Measurements from ENCODE around the gene PLPP7. TPM values are rescaled to one million over a fixed set of nuclear protein-coding genes. Genes with fewer than 3 reads are reported as not detected.

The PLPP7 gene
- total RNA-seq, 4 donors from 2014 or later, result 14.4 to 24.6 (median 21.5) TPM

DNA sequence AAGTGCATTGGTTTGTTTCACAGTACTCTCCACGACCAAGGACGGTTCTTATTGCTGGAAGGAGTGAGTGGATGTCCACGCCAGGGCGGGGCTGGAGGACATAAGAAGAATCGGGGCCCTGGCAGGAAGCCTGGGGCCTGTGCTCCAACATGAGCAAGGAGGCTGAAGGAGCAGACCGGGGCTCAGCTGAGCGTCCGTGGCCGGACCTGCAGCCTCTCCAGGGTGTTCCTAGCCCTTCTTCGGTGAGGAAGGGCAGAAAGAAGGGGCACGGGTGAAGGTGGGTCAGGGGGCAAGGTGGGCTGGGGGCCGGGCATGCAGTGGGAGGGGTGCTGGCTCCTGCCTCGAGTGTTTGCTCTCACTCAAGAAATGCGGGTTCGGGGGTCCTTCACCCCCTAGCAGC lies 31.3 kb upstream of the PLPP7 start:
- peak overlapping the region in 2 of 4 donors; percentile 24 to 75 for H3K27ac ChIP-seq
- TF ChIP-seq EP300 (IDR thresholded peaks at IDR 0.05) (no peak), CTCF (IDR thresholded peaks at IDR 0.05) (no peak), POLR2A (IDR thresholded peaks at IDR 0.05) (no peak)
- no peaks in the 10 kb centered on the region for H3K9me3 ChIP-seq
- H3K4me1 ChIP-seq, result peaks cover 0 to 35% (median 9%) of the 10 kb centered on the region in 4 donors
- no peak overlapping the region for H3K4me3 ChIP-seq
- WGBS, 2 donors, result 66 to 72% methylated on average over 15 of the region's 15 CpGs
- peaks cover 0 to 23% (median 0%) of the 10 kb centered on the region in 3 donors for H3K36me3 ChIP-seq
- DNase-seq (ENCODE audit: low spot score in 2 of 2), result no peak
- no peaks in the 10 kb centered on the region for H3K27me3 ChIP-seq

DNA sequence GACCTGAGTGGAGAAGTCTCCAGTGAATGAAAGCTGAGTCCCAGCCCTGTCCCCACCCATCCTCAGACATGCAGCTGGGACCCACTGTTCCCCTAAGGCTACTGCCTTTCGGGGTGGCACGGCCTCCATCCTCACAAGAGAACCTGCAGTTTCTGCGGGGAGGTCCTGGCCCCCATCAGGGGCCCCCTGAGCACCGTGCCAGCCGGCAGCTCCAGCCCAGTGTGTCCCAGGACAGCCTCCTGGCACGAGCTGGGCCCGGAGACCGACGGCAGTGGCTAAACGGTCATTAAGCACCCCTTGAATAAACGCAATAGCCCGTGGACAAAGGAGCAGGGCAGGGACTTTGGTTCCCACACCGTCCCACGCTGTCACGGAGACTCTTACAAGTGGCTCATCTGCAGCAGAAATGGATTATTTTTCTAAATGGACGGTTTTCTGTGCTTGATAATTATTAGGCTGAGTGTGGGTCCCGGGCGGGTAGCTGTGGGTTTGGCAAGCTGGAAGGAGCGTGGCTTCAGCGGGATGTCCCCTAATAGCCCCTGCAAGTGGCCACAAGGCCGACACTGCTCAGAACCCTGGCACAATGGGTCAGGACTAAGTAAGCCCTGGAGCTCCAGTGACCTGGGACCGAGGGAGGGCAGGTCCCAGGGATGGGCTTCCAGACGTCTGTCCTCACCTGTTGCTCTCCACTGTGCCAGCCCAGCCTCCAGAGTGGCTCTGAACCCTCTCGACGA lies 30.7 kb upstream of the PLPP7 start:
- no peak for TF ChIP-seq CTCF (IDR thresholded peaks at IDR 0.05)
- TF ChIP-seq EP300 (IDR thresholded peaks at IDR 0.05), result no peak
- TF ChIP-seq POLR2A (IDR thresholded peaks at IDR 0.05), result no peak
- DNase-seq (ENCODE audit: low spot score in 2 of 2), result no peak
- peaks cover 0 to 35% (median 9%) of the 10 kb centered on the region in 4 donors for H3K4me1 ChIP-seq
- no peak overlapping the region for H3K4me3 ChIP-seq
- H3K27ac ChIP-seq, result peak overlapping the region in 1 of 4 donors; percentile 75
- 76 to 81% methylated on average over 24 to 25 of the region's 25 CpGs for WGBS, 2 donors
- H3K36me3 ChIP-seq, result peaks cover 0 to 23% (median 0%) of the 10 kb centered on the region in 3 donors
- H3K9me3 ChIP-seq, result no peaks in the 10 kb centered on the region
- no peaks in the 10 kb centered on the region for H3K27me3 ChIP-seq

DNA sequence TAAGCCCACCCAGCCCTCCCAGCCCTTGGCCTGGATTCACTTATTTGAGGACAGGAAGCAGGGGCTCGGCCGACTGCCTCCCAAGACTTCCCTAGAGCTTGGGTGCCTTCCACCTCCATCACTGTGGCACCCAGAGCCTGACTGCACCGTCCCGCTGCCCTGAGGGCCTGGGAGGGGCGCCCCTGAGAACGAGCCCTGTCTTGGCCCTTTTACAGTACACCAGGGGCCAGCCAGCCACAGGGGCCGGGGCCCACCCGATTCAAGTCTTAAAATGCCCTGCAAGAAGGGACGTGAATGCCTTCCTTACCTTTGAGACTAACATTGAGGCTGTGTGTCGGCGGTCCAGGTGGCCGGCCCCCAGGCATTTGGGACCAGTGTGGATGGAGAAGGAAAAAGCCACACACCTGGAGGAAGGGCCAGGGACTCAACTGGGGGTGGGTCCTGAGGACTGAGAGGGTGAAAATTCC lies 30.1 kb upstream of the PLPP7 start:
- no peak for TF ChIP-seq EP300 (IDR thresholded peaks at IDR 0.05)
- TF ChIP-seq CTCF (IDR thresholded peaks at IDR 0.05), result no peak
- no peak for TF ChIP-seq POLR2A (IDR thresholded peaks at IDR 0.05)
- WGBS, 2 donors, result 88 to 90% methylated on average over 8 to 12 of the region's 12 CpGs
- H3K4me1 ChIP-seq, result peaks cover 0 to 35% (median 9%) of the 10 kb centered on the region in 4 donors
- H3K9me3 ChIP-seq, result no peaks in the 10 kb centered on the region
- no peak for DNase-seq (ENCODE audit: low spot score in 2 of 2)
- no peaks in the 10 kb centered on the region for H3K27me3 ChIP-seq
- peaks cover 0 to 23% (median 0%) of the 10 kb centered on the region in 3 donors for H3K36me3 ChIP-seq
- no peak overlapping the region for H3K27ac ChIP-seq
- no peak overlapping the region for H3K4me3 ChIP-seq

- H3K27me3 ChIP-seq, result no peaks in the 10 kb centered on the region
- H3K36me3 ChIP-seq, result peaks cover 0 to 23% (median 0%) of the 10 kb centered on the region in 3 donors
- peaks cover 0 to 32% (median 9%) of the 10 kb centered on the region in 4 donors for H3K4me1 ChIP-seq
- H3K4me3 ChIP-seq, result no peak overlapping the region
- no peak for DNase-seq (ENCODE audit: low spot score in 2 of 2)
- no peaks in the 10 kb centered on the region for H3K9me3 ChIP-seq
- H3K27ac ChIP-seq, result no peak overlapping the region
- TF ChIP-seq CTCF (IDR thresholded peaks at IDR 0.05) (no peak), EP300 (IDR thresholded peaks at IDR 0.05) (no peak), POLR2A (IDR thresholded peaks at IDR 0.05) (no peak)
- 76 to 79% methylated on average over 20 of the region's 20 CpGs for WGBS, 2 donors
These were observed 29.5 kb upstream of the PLPP7 start for GRCh38 chr9:131259916-131260597.
